Mesothelial cell of epicardium (in vitro differentiated cells): ENCODE measurements around the gene VWF. TPM values are rescaled to one million over a fixed set of nuclear protein-coding genes. Genes with fewer than 3 reads are reported as not detected.

Experiments
- DNase-seq, 2 experiments: peaks; one replicate each; pipeline ENCODE4 v3.0.0; 2021; ENCODE audit warnings: low spot score in 2 of 2; ENCODE audit not compliant: unreplicated experiment in 2 of 2
- H3K27ac Mint-ChIP-seq: 2 replicates; pipeline ENCODE4 v1.8.0; 2021; ENCODE audit warnings: mixed read lengths
- H3K27me3 Mint-ChIP-seq: 2 replicates; pipeline ENCODE4 v1.8.0; 2021; ENCODE audit warnings: low read depth, mixed read lengths
- H3K36me3 Mint-ChIP-seq: 2 replicates; pipeline ENCODE4 v1.8.0; 2021; ENCODE audit warnings: mixed read lengths
- H3K4me1 Mint-ChIP-seq: 2 replicates; pipeline ENCODE4 v1.8.0; 2021; ENCODE audit warnings: mixed read lengths
- H3K4me3 Mint-ChIP-seq: 2 replicates; pipeline ENCODE4 v1.8.0; 2021; ENCODE audit warnings: mild to moderate bottlenecking, moderate library complexity, mixed read lengths
- H3K9me3 Mint-ChIP-seq: 2 replicates; pipeline ENCODE4 v1.8.0; 2021; ENCODE audit warnings: mixed read lengths
- total RNA-seq: library from RNA; stranded (reverse); gene quantifications from 3 replicates; pipeline ENCODE4 v1.2.1, GENCODE V29; 2021
- TF ChIP-seq, protein P1 (sequence below): fragments of 200-600 bp; sonication (generic); IDR thresholded peaks from one replicate; pipeline ENCODE4 v1.5.0; 2021; ENCODE audit warnings: antibody characterized with exemption; ENCODE audit not compliant: unreplicated experiment

Gene VWF
- total RNA-seq, 1 donor from 2014 or later: 0.31 TPM

GRCh38 chr12:5908251-5908650 lies 216.2 kb downstream of the VWF start:
- DNase-seq: no peak
- Mint-ChIP-seq H3K27me3 (peaks cover 32% of the 10 kb centered on the region), H3K4me1 (no peaks in the 10 kb centered on the region), H3K36me3 (no peaks in the 10 kb centered on the region), H3K9me3 (no peaks in the 10 kb centered on the region), H3K4me3 (no peak overlapping the region), H3K27ac (no peak overlapping the region)
- TF ChIP-seq, protein P1, sequence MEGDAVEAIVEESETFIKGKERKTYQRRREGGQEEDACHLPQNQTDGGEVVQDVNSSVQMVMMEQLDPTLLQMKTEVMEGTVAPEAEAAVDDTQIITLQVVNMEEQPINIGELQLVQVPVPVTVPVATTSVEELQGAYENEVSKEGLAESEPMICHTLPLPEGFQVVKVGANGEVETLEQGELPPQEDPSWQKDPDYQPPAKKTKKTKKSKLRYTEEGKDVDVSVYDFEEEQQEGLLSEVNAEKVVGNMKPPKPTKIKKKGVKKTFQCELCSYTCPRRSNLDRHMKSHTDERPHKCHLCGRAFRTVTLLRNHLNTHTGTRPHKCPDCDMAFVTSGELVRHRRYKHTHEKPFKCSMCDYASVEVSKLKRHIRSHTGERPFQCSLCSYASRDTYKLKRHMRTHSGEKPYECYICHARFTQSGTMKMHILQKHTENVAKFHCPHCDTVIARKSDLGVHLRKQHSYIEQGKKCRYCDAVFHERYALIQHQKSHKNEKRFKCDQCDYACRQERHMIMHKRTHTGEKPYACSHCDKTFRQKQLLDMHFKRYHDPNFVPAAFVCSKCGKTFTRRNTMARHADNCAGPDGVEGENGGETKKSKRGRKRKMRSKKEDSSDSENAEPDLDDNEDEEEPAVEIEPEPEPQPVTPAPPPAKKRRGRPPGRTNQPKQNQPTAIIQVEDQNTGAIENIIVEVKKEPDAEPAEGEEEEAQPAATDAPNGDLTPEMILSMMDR: no peak

DNA sequence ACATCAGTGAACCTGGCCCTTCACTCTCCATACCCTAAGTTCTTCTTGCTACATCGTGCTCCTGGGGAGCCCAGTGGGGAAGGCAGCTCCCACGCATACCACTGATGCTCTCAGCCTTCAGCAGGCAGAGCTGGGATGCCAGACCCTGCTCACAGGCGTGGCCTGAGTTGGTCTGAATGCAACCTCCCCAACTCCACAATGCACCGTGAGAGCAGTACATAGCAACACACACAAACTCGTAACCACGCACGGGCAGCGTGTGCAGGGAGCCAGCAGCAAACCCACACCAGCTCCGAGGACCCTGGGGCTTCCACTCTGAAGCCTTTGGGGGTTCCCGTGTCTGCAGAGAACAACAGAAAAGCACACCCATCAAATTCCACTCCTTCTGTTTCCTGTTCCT lies 216.7 kb downstream of the VWF start:
- Mint-ChIP-seq H3K4me3 (no peak overlapping the region), H3K27me3 (peaks cover 29% of the 10 kb centered on the region), H3K27ac (no peak overlapping the region), H3K36me3 (no peaks in the 10 kb centered on the region), H3K4me1 (no peaks in the 10 kb centered on the region), H3K9me3 (no peaks in the 10 kb centered on the region)
- DNase-seq: no peak
- TF ChIP-seq, protein P1: no peak

GRCh38 chr12:5905757-5906156 lies 218.7 kb downstream of the VWF start:
- peaks cover 22% of the 10 kb centered on the region for H3K27me3 Mint-ChIP-seq
- H3K27ac Mint-ChIP-seq: no peak overlapping the region
- TF ChIP-seq, protein P1: no peak
- H3K4me3 Mint-ChIP-seq: no peak overlapping the region
- no peaks in the 10 kb centered on the region for H3K9me3 Mint-ChIP-seq
- H3K4me1 Mint-ChIP-seq: no peaks in the 10 kb centered on the region
- H3K36me3 Mint-ChIP-seq: no peaks in the 10 kb centered on the region
- DNase-seq: no peak

DNA sequence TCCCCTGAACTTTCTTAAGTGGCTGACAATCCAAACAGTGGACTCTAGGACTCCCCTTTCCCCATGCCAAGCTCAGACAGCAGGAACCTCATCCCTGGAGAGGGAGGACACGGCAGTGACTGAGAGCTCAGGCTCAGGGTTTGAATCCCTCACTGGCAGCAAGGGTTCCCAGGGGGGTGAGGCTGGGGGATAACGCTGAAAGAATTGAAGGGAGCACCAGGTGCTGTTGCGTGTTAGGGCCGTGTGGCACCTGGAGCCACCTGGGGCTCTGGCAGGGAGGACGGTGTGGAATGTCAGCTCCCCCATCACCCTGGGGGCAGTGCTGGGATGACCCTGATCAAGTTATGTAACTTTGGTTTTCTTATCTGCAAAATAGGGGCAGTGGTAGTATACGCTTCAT lies 219.5 kb downstream of the VWF start:
- Mint-ChIP-seq H3K4me3 (no peak overlapping the region), H3K9me3 (no peaks in the 10 kb centered on the region), H3K27me3 (peaks cover 25% of the 10 kb centered on the region), H3K27ac (no peak overlapping the region), H3K36me3 (no peaks in the 10 kb centered on the region), H3K4me1 (no peaks in the 10 kb centered on the region)
- no peak for DNase-seq
- TF ChIP-seq, protein P1: no peak

DNA sequence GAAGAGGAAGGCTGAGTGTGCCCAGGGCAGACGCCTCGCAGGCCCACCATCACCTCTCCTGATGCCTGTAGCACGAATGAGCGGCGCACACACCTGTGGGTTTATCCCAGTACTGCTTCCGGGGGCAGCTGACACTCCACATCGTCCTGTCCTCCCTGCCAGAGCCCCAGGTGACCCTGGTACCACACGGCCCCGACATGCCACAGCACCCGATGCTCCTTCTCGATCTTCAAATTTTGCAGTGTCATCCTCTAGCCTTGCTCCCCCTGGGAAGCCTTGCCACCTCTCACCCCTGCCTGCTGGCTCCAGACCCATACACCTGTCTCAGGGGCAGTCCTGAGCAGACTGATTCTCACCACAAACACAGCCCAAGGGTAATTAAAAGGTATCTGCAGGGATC lies 220.0 kb downstream of the VWF start:
- H3K4me3 Mint-ChIP-seq: no peak overlapping the region
- H3K27ac Mint-ChIP-seq: no peak overlapping the region
- TF ChIP-seq, protein P1: no peak
- no peaks in the 10 kb centered on the region for H3K4me1 Mint-ChIP-seq
- H3K27me3 Mint-ChIP-seq: peaks cover 25% of the 10 kb centered on the region
- no peaks in the 10 kb centered on the region for H3K9me3 Mint-ChIP-seq
- DNase-seq: no peak
- no peaks in the 10 kb centered on the region for H3K36me3 Mint-ChIP-seq

DNA sequence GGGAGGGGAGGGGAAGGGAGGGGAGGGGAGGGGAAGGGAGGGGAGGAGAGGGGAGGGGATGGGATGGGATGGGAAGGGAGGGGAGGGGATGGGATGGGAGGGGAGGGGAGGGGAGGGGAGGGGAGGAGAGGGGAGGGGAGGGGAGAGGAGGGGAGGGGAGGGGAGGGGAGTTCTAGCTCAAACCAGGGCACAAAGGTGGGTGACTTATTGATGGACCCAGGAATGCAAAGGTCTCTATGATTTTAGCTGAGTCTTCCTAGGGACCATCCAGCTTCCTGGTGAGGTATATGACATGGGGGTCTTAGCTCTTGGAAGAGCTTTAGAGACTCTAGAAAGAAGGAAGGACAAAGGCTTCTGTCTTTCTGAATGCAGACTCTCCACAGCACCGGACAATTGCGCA lies 221.7 kb downstream of the VWF start:
- DNase-seq: no peak
- no peak overlapping the region for H3K4me3 Mint-ChIP-seq
- peaks cover 33% of the 10 kb centered on the region for H3K27me3 Mint-ChIP-seq
- H3K9me3 Mint-ChIP-seq: peaks cover 1% of the 10 kb centered on the region
- no peak overlapping the region for H3K27ac Mint-ChIP-seq
- TF ChIP-seq, protein P1: no peak
- no peaks in the 10 kb centered on the region for H3K4me1 Mint-ChIP-seq
- no peaks in the 10 kb centered on the region for H3K36me3 Mint-ChIP-seq
